Fibroblast of skin of scalp (primary cell): ENCODE results near the gene KIR2DL4. TPM values are rescaled to one million over a fixed set of nuclear protein-coding genes. Genes with fewer than 3 reads are reported as not detected.
"Not testable (repeated sequence)": the region's sequence is repeated elsewhere in the genome, so short reads cannot be mapped to it uniquely, and the experiment has no call there.

Source experiments
- DNase-seq: peaks from one replicate; pipeline ENCODE4 v3.0.0-alpha.2; 2013
- polyA plus RNA-seq, 2 experiments: library from polyadenylated mRNA; unstranded; fragments of 120-200 nt; gene quantifications; one replicate each; pipeline ENCODE4 v1.2.1, GENCODE V29; 2013; ENCODE audit not compliant: insufficient read length in 2 of 2

The KIR2DL4 gene
- polyA plus RNA-seq (2013, experiment 1 of 2; ENCODE audit: insufficient read length) = not detected
- polyA plus RNA-seq (2013, experiment 2 of 2; ENCODE audit: insufficient read length) = not detected

DNA sequence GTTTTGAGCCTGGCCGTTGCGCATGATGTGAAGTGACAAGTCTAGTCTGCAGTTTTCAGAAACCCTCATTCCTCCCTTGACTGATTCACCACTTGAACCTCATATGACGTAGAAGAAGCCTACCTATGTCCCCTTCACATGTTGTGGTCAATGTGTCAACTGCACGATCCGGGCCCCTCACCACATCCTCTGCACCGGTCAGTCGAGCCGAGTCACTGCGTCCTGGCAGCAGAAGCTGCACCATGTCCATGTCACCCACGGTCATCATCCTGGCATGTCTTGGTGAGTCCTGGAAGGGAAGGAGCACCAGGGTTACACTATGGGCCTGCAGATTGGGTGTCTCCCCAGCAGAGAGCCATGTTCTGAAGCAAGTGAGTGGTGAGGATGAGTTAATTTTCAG, at the start of gene KIR2DL4:
TSS of gene KIR2DL4 (plus strand) at position 201 of the 400 bp plus-strand sequence. CDS start at position 243, 42 bp downstream.
- no peak for DNase-seq

DNA sequence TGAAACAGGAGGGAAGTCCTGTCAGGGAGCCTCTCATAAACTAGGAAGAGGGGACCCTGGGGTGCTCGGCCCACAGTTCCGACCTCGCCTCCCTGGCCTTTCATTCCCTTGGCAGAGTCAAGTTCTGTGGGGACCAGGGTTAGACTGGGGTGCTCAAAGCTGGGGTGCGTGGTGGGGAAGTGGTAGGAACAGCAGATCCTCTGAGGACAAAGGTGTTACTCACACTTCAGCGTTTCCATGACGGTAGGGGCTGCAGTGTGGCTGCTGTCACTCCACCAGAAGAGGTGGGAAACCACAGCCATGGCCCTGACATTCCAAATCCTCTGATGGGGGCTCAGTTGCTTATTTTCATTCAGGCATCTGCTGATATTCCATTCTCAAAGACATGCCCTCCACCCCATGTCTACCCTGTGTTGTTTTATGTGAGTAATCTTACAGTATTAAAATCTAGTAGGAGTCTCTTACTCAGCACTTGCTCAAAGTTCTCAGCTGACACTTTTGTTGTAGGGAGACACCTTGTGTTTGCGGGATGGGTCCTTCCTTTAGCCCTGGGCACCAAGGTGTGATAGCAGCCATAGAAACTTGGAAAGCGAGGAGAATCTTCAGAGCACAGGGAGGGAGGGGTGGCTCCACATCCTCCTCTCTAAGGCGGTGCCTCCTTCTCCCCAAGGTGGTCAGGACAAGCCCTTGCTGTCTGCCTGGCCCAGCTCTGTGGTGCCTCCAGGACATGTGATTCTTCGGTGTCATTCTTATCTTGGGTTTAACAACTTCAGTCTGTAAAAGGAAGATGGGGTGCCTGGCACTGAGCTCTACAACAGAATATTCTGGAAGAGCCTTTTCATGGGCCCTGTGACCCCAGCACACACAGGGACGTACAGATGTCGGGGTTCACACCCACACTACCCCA, 47.0 kb upstream of the KIR2DL4 start:
- not testable (repeated sequence) for DNase-seq

DNA sequence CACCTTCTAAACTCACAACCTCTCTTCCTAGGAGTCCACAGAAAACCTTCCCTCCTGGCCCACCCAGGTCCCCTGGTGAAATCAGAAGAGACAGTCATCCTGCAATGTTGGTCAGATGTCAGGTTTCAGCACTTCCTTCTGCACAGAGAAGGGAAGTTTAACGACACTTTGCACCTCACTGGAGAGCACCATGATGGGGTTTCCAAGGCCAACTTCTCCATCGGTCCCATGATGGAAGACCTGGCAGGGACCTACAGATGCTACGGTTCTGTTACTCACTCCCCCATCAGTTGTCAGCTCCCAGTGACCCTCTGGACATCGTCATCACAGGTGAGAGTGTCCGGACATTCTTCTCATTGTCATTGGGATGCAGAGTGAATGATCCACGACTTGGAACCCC, 44.8 kb upstream of the KIR2DL4 start:
- not testable (repeated sequence) for DNase-seq

DNA sequence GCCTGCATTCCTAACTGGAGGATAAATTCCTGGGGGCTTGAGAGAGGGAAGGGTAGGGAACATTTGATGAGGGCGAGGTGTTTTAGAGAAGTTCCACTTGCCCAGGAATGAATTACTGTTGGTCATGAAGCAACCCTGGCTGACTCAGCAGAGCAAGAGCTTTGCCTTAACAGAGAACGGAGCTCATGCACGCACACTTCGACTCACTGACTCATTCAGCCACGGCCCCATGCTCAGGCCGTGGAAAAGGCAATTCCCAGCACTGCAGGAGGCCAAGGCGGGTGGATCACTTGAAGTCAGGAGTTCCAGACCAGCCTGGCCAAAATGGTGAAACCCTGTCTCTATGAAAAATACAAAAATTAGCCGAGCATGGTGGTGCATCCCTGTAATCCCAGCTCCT, 39.2 kb upstream of the KIR2DL4 start:
- DNase-seq = not testable (repeated sequence)

DNA sequence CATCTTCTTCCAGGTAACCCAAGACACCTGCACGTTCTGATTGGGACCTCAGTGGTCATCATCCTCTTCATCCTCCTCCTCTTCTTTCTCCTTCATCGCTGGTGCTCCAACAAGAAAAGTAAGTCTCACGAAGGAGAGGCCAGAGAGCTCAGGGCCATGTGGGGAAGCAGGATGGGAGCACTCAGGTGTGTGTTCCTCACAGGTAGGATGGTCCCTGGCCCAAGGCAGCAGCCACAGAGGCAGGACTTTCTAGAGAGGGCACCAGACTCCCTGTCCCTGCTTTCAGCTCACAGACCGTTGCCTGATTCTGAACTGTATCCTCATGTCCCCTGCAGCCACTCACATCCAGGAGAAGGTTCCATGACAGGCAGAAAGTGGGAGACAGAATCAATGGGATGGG, 36.9 kb upstream of the KIR2DL4 start:
- not testable (repeated sequence) for DNase-seq

DNA sequence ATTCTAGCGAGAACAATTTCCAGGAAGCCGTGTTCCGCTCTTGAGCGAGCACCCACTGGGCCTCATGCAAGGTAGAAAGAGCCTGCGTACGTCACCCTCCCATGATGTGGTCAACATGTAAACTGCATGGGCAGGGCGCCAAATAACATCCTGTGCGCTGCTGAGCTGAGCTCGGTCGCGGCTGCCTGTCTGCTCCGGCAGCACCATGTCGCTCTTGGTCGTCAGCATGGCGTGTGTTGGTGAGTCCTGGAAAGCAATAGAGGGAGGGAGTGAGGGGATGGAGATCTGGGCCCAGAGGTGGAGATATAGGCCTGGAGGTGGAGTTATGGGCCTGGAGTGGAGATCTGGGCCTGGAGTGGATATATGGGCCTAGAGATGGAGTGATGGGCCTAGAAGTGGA, 33.8 kb upstream of the KIR2DL4 start, which contains the start of gene KIR2DL1:
TSS of gene KIR2DL1 (plus strand) at position 148 of the 400 bp plus-strand sequence. CDS start at position 206, 58 bp downstream.
- DNase-seq = not testable (repeated sequence)

DNA sequence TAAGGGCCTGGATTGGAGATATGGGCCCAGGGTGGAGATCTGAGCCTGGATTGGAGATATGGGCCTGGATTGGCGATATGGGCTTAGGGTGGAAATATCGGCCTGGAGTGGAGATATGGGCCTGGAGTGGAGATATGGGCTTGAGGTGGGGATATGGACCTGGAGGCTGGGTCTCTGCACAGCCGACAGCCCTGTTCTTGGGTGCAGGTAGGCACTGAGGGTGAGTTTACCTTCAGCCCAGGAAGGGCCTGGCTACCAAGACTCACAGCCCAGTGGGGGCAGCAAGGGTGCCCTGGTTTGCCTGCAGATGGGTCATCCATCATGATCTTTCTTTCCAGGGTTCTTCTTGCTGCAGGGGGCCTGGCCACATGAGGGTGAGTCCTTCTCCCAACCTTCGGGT, 32.9 kb upstream of the KIR2DL4 start:
- DNase-seq = not testable (repeated sequence)

DNA sequence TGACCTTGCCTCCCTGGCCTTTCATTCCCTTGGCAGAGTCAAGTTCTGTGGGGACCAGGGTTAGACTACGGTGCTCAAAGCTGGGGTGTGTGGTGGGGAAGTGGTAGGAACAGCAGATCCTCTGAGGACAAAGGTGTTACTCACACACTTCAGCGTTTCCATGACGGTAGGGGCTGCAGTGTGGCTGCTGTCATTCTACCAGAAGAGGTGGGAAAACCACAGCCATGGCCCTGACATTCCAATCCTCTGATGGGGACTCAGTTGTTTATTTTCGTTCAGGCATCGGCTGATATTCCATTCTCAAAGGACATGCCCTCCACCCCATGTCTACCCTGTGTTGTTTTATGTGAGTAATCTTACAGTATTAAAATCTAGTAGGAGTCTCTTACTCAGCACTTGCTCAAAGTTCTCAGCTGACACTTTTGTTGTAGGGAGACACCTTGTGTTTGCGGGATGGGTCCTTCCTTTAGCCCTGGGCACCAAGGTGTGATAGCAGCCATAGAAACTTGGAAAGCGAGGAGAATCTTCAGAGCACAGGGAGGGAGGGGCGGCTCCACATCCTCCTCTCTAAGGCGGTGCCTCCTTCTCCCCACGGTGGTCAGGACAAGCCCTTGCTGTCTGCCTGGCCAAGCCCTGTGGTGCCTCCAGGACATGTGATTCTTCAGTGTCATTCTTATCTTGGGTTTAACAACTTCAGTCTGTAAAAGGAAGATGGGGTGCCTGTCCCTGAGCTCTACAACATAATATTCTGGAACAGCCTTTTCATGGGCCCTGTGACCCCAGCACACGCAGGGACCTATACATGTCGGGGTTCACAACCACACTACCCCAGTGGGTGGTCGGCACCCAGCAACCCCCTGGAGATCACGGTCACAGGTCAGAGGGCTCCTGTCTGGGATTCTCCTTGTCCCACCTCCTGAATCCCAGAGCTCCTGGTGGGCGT, 32.1 kb upstream of the KIR2DL4 start:
- not testable (repeated sequence) for DNase-seq

DNA sequence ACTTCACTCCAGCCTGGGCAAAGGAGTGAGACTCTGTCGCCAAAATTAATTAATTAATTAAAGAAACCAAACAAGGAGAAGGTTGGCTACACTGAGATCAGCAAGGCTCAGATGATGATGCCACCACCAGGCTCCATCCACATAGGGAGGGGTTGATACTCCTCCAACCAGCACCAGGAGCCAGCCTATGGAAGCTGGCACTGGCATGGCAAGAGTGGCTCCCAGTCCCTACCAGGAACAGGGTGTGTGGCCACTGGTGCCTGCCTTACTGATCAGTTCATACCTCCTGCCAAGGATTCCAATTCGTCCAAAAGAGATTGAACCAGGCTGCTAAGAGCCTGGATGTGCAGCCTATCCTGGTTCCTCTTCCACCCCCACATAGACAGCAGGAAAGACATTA, 30.7 kb upstream of the KIR2DL4 start:
- not testable (repeated sequence) for DNase-seq

DNA sequence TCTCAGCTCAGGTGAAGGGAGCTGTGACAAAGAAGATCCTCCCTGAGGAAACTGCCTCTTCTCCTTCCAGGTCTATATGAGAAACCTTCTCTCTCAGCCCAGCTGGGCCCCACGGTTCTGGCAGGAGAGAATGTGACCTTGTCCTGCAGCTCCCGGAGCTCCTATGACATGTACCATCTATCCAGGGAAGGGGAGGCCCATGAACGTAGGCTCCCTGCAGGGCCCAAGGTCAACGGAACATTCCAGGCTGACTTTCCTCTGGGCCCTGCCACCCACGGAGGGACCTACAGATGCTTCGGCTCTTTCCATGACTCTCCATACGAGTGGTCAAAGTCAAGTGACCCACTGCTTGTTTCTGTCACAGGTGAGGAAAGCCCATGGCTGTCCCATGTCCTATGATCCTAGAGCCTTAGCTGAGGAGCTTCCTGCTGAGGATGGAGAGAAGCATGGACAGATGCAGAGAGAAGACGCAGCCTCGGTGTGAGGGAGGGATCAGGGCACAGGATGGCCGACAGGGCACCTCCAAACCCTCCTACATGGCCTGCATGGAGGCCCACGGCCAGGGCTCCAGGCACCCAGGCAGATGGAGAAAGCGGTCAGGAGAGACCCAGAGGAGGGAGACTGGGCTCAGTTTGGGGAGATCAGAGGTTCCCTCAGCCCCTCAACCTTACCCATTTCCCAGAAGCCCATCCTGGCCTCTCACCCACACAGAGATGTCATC, 28.2 kb upstream of the KIR2DL4 start:
- not testable (repeated sequence) for DNase-seq

DNA sequence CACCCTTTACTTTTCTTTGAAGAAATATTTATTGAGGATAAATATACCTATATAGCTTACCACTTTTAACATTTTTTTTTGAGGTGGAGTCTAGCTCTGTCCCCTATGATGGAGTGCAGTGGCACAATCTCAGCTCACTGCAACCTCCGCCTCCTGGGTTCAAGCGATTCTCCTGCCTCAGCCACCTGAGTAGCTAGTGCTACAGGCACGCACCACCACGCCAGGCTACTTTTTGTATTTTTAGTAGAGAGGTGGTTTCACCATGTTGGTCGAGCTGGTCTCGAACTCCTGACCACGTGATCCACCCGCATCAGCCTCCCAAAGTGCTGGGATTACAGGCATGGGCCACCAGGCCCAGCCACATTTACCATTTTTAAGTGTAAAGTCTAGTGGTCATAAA, 27.6 kb upstream of the KIR2DL4 start:
- DNase-seq = not testable (repeated sequence)

DNA sequence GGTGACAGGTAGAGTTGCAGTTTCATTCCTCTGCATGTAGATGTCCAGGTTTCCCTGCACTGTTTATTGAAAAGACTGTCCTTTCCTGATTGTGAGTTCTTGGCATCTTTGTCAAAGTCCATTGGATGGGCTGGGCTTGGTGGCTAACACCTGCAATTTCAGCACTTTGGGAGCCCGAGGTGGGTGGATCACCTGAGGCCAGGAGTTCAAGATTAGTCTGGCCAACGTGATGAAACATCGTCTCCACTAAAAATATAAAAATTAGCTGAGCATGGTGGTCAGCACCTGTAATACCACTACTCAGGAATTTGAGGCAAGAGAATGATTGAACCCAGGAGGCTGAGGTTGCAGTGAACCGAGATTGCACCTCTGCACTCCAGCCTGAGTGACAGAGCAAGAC, 25.6 kb upstream of the KIR2DL4 start:
- not testable (repeated sequence) for DNase-seq

DNA sequence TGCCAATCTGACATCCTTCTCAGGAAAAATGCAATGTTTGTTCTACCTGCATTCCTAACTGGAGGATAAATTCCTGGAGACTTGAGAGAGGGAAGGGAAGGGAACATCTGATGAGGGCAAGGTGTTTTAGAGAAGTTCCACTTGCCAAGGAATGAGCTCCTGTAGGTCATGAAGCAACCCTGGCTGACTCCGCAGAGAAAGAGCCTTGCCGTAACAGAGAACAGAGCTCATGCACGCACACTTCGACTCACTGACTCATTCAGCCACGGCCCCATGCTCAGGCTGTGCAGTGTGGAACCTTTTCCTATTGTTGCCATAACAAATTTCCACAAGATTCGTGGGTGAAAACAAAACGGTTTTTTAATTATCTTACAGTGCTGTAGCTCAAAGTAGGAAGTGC, 24.5 kb upstream of the KIR2DL4 start:
- not testable (repeated sequence) for DNase-seq

DNA sequence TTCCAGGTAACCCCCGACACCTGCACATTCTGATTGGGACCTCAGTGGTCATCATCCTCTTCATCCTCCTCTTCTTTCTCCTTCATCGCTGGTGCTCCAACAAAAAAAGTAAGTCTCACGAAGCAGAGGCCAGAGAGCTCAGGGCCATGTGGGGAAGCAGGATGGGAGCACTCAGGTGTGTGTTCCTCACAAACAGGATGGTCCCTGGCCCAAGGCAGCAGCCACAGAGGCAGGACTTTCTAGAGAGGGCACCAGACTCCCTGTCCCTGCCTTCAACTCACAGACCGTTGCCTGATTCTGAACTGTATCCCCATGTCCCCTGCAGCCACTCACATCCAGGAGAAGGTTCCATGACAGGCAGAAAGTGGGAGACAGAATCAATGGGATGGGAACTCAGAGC, 20.5 kb upstream of the KIR2DL4 start:
- not testable (repeated sequence) for DNase-seq

DNA sequence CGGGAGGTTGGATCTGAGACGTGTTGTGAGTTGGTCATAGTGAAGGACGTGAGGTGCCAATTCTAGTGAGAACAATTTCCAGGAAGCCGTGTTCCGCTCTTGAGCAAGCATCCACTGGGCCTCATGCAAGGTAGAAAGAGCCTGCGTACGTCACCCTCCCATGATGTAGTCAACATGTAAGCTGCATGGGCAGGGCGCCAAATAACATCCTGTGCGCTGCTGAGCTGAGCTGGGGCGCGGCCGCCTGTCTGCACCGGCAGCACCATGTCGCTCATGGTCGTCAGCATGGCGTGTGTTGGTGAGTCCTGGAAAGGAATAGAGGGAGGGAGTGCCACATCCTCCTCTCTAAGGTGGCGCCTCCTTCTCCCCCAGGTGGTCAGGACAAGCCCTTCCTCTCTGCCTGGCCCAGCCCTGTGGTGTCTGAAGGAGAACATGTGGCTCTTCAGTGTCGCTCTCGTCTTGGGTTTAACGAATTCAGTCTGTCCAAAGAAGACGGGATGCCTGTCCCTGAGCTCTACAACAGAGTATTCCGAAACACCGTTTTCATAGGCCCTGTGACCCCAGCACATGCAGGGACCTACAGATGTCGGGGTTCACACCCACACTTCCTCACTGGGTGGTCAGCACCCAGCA, 17.2 kb upstream of the KIR2DL4 start:
- DNase-seq = not testable (repeated sequence)

DNA sequence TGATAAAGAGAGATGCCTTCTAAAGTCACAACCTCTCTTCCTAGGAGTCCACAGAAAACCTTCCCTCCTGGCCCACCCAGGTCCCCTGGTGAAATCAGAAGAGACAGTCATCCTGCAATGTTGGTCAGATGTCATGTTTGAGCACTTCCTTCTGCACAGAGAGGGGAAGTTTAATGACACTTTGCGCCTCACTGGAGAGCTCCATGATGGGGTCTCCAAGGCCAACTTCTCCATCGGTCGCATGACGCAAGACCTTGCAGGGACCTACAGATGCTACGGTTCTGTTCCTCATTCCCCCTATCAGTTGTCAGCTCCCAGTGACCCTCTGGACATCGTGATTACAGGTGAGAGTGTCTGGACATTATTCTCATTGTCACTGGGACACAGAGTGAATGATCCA, 15.3 kb upstream of the KIR2DL4 start:
- DNase-seq = not testable (repeated sequence)

DNA sequence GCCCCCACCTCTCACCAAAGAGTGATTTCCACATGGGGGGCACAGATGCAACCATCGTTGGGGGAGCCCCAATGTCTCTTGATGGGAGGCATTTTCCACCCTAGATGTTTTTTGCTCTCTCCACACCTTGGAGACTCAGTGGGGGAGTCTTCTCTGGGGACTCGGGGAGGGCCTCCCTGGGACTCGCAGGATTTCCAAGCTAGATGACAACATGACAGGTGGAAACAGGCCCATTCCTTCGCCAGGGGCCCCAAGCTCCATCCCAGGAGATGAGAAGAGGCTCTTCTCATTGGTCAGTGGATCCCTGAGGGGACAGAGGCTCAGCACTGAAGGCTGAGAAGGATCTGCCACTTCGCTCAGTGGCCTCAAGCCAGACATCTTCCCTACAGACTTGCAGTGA, 12.7 kb upstream of the KIR2DL4 start:
- DNase-seq = no peak

DNA sequence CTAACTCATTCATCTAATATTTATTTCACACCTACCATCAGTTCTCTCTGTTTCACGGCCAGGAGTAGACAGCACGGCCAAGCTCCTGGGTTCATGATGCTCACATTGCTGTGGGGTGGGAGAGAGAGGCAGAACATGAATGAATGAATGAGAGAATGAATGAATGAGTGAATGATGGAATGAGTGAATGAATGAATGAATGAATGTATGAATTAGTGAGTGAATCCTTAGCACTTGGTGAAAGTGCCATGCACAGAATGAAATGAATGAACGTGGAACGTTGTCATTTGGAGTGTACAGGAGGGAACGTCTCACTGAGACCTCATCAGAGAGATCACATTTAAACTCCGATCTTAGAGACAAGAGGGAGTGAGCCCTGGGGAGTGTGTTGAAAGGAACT, 11.9 kb upstream of the KIR2DL4 start:
- no peak for DNase-seq

DNA sequence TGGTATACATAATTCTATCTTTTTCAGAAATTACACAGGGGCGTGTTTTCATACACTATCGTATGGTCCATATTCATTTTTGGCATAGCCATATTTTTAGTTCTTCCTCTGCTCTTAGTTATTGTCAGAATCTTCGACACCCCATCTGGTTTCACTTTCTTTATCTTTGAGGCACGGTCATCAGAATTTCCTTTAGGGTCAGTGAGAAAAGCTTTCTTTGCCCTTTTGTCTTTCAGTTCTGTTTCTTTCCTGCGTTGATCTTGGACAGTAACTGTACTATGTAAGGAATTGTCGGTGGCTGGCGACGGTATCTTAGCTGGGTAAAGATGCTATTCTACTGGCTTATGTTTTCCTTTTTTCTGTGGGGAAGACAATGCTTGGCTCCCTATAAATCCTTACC, 10.6 kb upstream of the KIR2DL4 start:
- DNase-seq = no peak

DNA sequence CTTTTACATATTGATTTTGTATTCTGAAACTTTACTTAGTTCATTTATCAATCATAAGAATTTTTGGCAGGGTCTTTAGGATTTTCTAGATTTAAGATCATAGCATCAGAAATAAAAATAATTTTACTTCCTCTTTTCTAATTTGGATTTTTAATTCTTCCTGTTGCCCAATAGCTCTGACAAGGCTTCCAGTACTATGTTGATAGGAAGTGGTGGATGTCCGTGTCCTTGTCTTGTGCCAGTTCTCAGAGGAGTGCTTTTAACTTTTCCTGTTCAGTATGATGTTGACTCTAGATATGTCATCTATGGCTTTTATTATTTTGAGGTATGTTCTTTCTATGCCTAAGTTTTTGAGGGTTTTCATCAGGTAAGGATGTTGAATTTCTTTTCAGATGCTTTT, 7.7 kb upstream of the KIR2DL4 start:
- DNase-seq = no peak

DNA sequence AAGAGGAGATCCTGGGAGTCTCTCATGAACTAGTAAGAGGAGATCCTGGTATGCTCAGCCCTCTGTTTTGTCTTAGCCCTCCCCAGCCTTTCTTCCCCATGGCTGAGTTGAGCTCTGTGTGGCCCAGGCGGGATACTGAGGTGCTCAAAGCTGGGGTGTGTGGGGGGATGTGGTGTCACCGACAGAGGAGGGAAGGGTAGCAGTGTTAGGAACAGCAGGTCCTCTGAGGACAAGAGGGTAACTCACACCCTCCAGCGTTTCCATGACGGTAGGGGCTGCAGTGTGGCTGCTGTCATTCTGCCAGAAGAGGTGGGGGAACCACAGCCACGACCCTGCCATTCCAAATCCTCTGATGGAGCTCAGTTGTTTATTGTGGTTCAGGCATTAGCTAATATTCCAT, 691 bp downstream of the KIR2DL4 start:
- DNase-seq = no peak

DNA sequence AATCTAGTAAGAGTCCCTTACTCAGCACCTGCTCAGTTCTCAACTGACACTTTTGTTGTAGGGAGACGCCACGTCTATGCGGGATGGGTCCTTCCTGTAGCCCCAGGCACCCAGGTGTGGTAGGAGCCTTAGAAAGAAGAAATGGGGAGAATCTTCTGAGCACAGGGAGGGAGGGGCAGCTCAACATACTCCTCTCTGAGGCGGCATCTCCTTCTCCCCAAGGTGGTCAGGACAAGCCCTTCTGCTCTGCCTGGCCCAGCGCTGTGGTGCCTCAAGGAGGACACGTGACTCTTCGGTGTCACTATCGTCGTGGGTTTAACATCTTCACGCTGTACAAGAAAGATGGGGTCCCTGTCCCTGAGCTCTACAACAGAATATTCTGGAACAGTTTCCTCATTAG, 1.2 kb downstream of the KIR2DL4 start:
- no peak for DNase-seq
